NCI-H2081 (cell line): Measurements from ENCODE around the gene HOXC10.
A peak's percentile ranks its signal among the peaks of the same experiment; 100 is the strongest.

Experiments
- DNase-seq, 2 experiments: peaks; one replicate each; lab custom pipeline; 2025; lab: John Stamatoyannopoulos, UW

HOXC10 gene

GRCh38 chr12:53984901-53985691, at the start of gene HOXC10:
TSS of gene HOXC10 (plus strand) at chr12:53985146. CDS start at chr12:53985260, 114 bp downstream.
- DNase-seq = peak; percentile 91 to 93

GRCh38 chr12:53935383-53936341, 49.3 kb upstream of the HOXC10 start:
- DNase-seq = no peak

GRCh38 chr12:53937099-53937498, 47.8 kb upstream of the HOXC10 start:
- no peak for DNase-seq

- no peak for DNase-seq
Observed at GRCh38 chr12:53937596-53938325, 47.2 kb upstream of the HOXC10 start.

GRCh38 chr12:53938326-53939140, 46.4 kb upstream of the HOXC10 start, which contains the start of gene HOXC13:
TSS of gene HOXC13 (plus strand) at chr12:53938831. CDS start at chr12:53938907, 76 bp downstream.
- DNase-seq = peak; percentile 85 to 88

- no peak for DNase-seq
Observed at GRCh38 chr12:53939141-53940108, 45.5 kb upstream of the HOXC10 start.

- DNase-seq = no peak
Observed at GRCh38 chr12:53940443-53941014, 44.4 kb upstream of the HOXC10 start.

GRCh38 chr12:53941187-53941586, 43.8 kb upstream of the HOXC10 start:
- DNase-seq = no peak

- DNase-seq = no peak
Observed at GRCh38 chr12:53941750-53942149, 43.2 kb upstream of the HOXC10 start.

- no peak for DNase-seq
Observed at GRCh38 chr12:53942467-53942997, 42.4 kb upstream of the HOXC10 start.

- no peak for DNase-seq
Observed at GRCh38 chr12:53944209-53944608, 40.7 kb upstream of the HOXC10 start.

- no peak for DNase-seq
Observed at GRCh38 chr12:53944907-53945847, 39.8 kb upstream of the HOXC10 start.

- no peak for DNase-seq
Observed at GRCh38 chr12:53947743-53948142, 37.2 kb upstream of the HOXC10 start.

- DNase-seq = no peak
Observed at GRCh38 chr12:53948650-53949593, 36.0 kb upstream of the HOXC10 start.

- no peak for DNase-seq
Observed at GRCh38 chr12:53949631-53950436, 35.1 kb upstream of the HOXC10 start.

- no peak for DNase-seq
Observed at GRCh38 chr12:53950437-53950773, 34.5 kb upstream of the HOXC10 start.
